OCI-LY7 (cell line): ENCODE measurements around the gene SYTL2. TPM values are rescaled to one million over a fixed set of nuclear protein-coding genes. Genes with fewer than 3 reads are reported as not detected.

Experiments
- BruUV-seq: library from RNA; stranded (reverse); fragments of 400-500 nt; replicated peaks from 2 replicates; lab custom pipeline; 2021; lab: Mats Ljungman, UMichigan
- CTCF ChIA-PET: fragments of 300-600 bp; sonication (Branson Sonifier 250); formaldehyde crosslinking; loops from one replicate; lab custom pipeline; 2022; ENCODE audit warnings: antibody characterized with exemption; ENCODE audit not compliant: unreplicated experiment; lab: Charles Lee
- POLR2A ChIA-PET: fragments of 300-600 bp; sonication (Branson Sonifier 250); formaldehyde crosslinking; loops from one replicate; lab custom pipeline; 2022; ENCODE audit warnings: antibody characterized with exemption; lab: Charles Lee
- DNase-seq: peaks from one replicate; pipeline ENCODE4 v3.0.0-alpha.2; 2015; ENCODE audit warnings: low spot score
- H2AFZ ChIP-seq: fragments of 200-600 bp; sonication (generic), shearing (Covaris generic); 2 replicates; pipeline ENCODE4 v1.6.1; 2014; ENCODE audit warnings: mild to moderate bottlenecking, antibody characterized with exemption, low read length, moderate library complexity
- H3K27ac ChIP-seq: fragments of 200-600 bp; sonication (generic); 2 replicates; pipeline ENCODE4 v1.5.1; 2014; ENCODE audit warnings: mixed run types, low read depth, mild to moderate bottlenecking, moderate library complexity, low read length, inconsistent platforms; ENCODE audit not compliant: poor library complexity, severe bottlenecking
- H3K36me3 ChIP-seq: fragments of 200-600 bp; sonication (generic); 2 replicates; pipeline ENCODE4 v1.6.1; 2014; ENCODE audit warnings: mild to moderate bottlenecking, antibody characterized with exemption, low read length, moderate library complexity, mixed read lengths; ENCODE audit not compliant: insufficient read depth
- H3K4me1 ChIP-seq: fragments of 200-600 bp; sonication (generic); 2 replicates; pipeline ENCODE4 v1.5.1; 2014; ENCODE audit warnings: mild to moderate bottlenecking, low read length; ENCODE audit not compliant: insufficient read depth, poor library complexity, severe bottlenecking
- H3K4me2 ChIP-seq: fragments of 200-600 bp; sonication (generic); 2 replicates; pipeline ENCODE4 v1.6.1; 2014; ENCODE audit warnings: mild to moderate bottlenecking, low read length
- H3K4me3 ChIP-seq: fragments of 200-600 bp; sonication (generic); 2 replicates; pipeline ENCODE4 v1.5.1; 2014; ENCODE audit warnings: mild to moderate bottlenecking, low read depth, low read length; ENCODE audit not compliant: poor library complexity, severe bottlenecking
- H3K79me2 ChIP-seq: fragments of 200-600 bp; sonication (generic); 2 replicates; pipeline ENCODE4 v1.6.1; 2016; ENCODE audit warnings: low read depth, mild to moderate bottlenecking, low read length, moderate library complexity, mixed read lengths; ENCODE audit not compliant: insufficient read depth
- H3K9me2 ChIP-seq: fragments of 200-600 bp; sonication (generic); 2 replicates; pipeline ENCODE4 v1.6.1; 2016; ENCODE audit warnings: mild to moderate bottlenecking, low read length, mixed read lengths; ENCODE audit not compliant: insufficient read depth
- H3K9me3 ChIP-seq: fragments of 200-600 bp; sonication (generic); 2 replicates; pipeline ENCODE4 v1.6.1; 2014; ENCODE audit warnings: mild to moderate bottlenecking, mixed run types, low read length, mixed read lengths
- H4K20me1 ChIP-seq: fragments of 200-600 bp; sonication (generic); 2 replicates; pipeline ENCODE4 v1.6.1; 2014; ENCODE audit warnings: mild to moderate bottlenecking, antibody characterized with exemption, low read length, moderate library complexity, mixed read lengths; ENCODE audit not compliant: insufficient read depth
- EZH2phosphoT487 ChIP-seq: fragments of 200-600 bp; sonication (generic); IDR thresholded peaks from 2 replicates; pipeline ENCODE4 v1.6.1; 2018; ENCODE audit warnings: low read depth, borderline replicate concordance, mild to moderate bottlenecking, mixed run types, antibody characterized with exemption, low read length, moderate library complexity, mixed read lengths
- intact Hi-C: fragments of 100-400 bp; cut with micrococcal nuclease; formaldehyde crosslinking; loops from one replicate; pipeline ENCODE4 v1.10.0; 2022; ENCODE audit not compliant: unreplicated experiment
- total RNA-seq, 2 experiments: library from RNA; depleted of rRNA in 1 of 2; stranded (reverse); fragments of >200 nt in 1 of 2; shearing (Covaris generic) in 1 of 2; gene quantifications; 2 replicates each; pipeline ENCODE4 v1.2.3, GENCODE V29; 2014 to 2022
- TF ChIP-seq, protein P1 (sequence below): fragments of 200-600 bp; sonication (generic); conservative IDR thresholded peaks from 2 replicates; pipeline ENCODE4 v1.5.1; 2014; ENCODE audit warnings: mild to moderate bottlenecking, antibody characterized with exemption, low read length, moderate library complexity, mixed read lengths

Gene SYTL2
- total RNA-seq, 2 experiments from 2014 or later = 2.6 to 5.1 TPM

GRCh38 chr11:85755285-85755684 is 55.7 kb downstream of the SYTL2 start:
- Histone ChIP-seq H3K9me2 (no peaks in the 10 kb centered on the region), H3K36me3 (no peaks in the 10 kb centered on the region), H3K4me2 (no peak overlapping the region), H4K20me1 (no peaks in the 10 kb centered on the region), H3K9me3 (no peaks in the 10 kb centered on the region), H3K27ac (no peak overlapping the region), H3K4me3 (no peak overlapping the region), H3K79me2 (no peaks in the 10 kb centered on the region), H2AFZ (no peak overlapping the region), H3K4me1 (peaks cover 5% of the 10 kb centered on the region)
- ChIA-PET POLR2A (no interaction called here), CTCF (no interaction called here)
- DNase-seq = no peak
- intact Hi-C loops = no loop called here
- TF ChIP-seq EZH2phosphoT487 = no peak
- TF ChIP-seq, protein P1, sequence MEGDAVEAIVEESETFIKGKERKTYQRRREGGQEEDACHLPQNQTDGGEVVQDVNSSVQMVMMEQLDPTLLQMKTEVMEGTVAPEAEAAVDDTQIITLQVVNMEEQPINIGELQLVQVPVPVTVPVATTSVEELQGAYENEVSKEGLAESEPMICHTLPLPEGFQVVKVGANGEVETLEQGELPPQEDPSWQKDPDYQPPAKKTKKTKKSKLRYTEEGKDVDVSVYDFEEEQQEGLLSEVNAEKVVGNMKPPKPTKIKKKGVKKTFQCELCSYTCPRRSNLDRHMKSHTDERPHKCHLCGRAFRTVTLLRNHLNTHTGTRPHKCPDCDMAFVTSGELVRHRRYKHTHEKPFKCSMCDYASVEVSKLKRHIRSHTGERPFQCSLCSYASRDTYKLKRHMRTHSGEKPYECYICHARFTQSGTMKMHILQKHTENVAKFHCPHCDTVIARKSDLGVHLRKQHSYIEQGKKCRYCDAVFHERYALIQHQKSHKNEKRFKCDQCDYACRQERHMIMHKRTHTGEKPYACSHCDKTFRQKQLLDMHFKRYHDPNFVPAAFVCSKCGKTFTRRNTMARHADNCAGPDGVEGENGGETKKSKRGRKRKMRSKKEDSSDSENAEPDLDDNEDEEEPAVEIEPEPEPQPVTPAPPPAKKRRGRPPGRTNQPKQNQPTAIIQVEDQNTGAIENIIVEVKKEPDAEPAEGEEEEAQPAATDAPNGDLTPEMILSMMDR = no peak
- no TSS peak for BruUV-seq

GRCh38 chr11:85752890-85753581 is 57.9 kb downstream of the SYTL2 start:
- intact Hi-C loops = no loop called here
- H3K9me3 ChIP-seq = no peaks in the 10 kb centered on the region
- H3K9me2 ChIP-seq = no peaks in the 10 kb centered on the region
- ChIA-PET POLR2A (interaction anchor here (0.9 to 1.0 kb wide), 2 partner anchors 9 to 12 kb away, joined by 4 read pairs; no protein-coding TSS in a partner anchor), CTCF (no interaction called here)
- no peak overlapping the region for H2AFZ ChIP-seq
- BruUV-seq = no TSS peak
- 0 out of 2 replicates have a peak overlapping the region, but pooled peaks have one; percentile 13 for H3K4me2 ChIP-seq
- no peak overlapping the region for H3K27ac ChIP-seq
- TF ChIP-seq, protein P1 = no peak
- no peak for TF ChIP-seq EZH2phosphoT487
- no peak overlapping the region for H3K4me3 ChIP-seq
- no peaks in the 10 kb centered on the region for H4K20me1 ChIP-seq
- no peaks in the 10 kb centered on the region for H3K79me2 ChIP-seq
- no peaks in the 10 kb centered on the region for H3K36me3 ChIP-seq
- no peak for DNase-seq
- H3K4me1 ChIP-seq = peaks cover 5% of the 10 kb centered on the region
